Measurements from ENCODE around the gene PSMA6. TPM values are rescaled to one million over a fixed set of nuclear protein-coding genes. Genes with fewer than 3 reads are reported as not detected.

Gene PSMA6
- total RNA-seq (2016; rRNA removed; fragmentation: Illumina TruSeq; extraction: Trizol), result 1,109 and 1,579 TPM in 2 replicates
- 1,013 and 1,135 TPM in 2 replicates for total RNA-seq (2016; cell fraction: cytosol; rRNA removed; fragmentation: Illumina TruSeq; extraction: Trizol; ENCODE audit: low read depth)
- 1,109 and 1,642 TPM in 2 replicates for total RNA-seq (2016; cell fraction: insoluble cytoplasmic fraction; rRNA removed; fragmentation: Illumina TruSeq; extraction: Trizol)
- 682 and 685 TPM in 2 replicates for total RNA-seq (2016; cell fraction: membrane; rRNA removed; fragmentation: Illumina TruSeq; extraction: Trizol)
- 388 and 421 TPM in 2 replicates for total RNA-seq (2016; cell fraction: nucleus; rRNA removed; fragmentation: Illumina TruSeq; extraction: Trizol)
- polyA plus RNA-seq (2011; rRNA removed), result 399 and 525 TPM in 2 replicates
- 367 and 461 TPM in 2 replicates for polyA plus RNA-seq (2011; cell fraction: cytosol; rRNA removed)
- polyA plus RNA-seq (2011; cell fraction: nucleus; rRNA removed), result 108 and 120 TPM in 2 replicates
- 473 and 515 TPM in 2 replicates for polyA plus RNA-seq (2012)
- 709 and 762 TPM in 2 replicates for polyA plus RNA-seq (2016; cell fraction: cytosol; fragmentation: Illumina TruSeq; extraction: Trizol; ENCODE audit: low read depth)
- polyA plus RNA-seq (2016; cell fraction: insoluble cytoplasmic fraction; fragmentation: Illumina TruSeq; extraction: Trizol; ENCODE audit: low read depth), result 1,270 and 1,369 TPM in 2 replicates
- 468 and 473 TPM in 2 replicates for polyA plus RNA-seq (2016; cell fraction: membrane; fragmentation: Illumina TruSeq; extraction: Trizol; ENCODE audit: low read depth)
- polyA plus RNA-seq (2016; cell fraction: nucleus; fragmentation: Illumina TruSeq; extraction: Trizol; ENCODE audit: insufficient read depth, low read depth), result 530 and 538 TPM in 2 replicates
- polyA minus RNA-seq (2011; rRNA and poly(A)+ RNA removed; ENCODE audit: low replicate concordance), result 141 and 189 TPM in 2 replicates
- polyA minus RNA-seq (2011; cell fraction: cytosol; rRNA and poly(A)+ RNA removed), result 181 and 205 TPM in 2 replicates
- polyA minus RNA-seq (2011; cell fraction: nucleus; rRNA and poly(A)+ RNA removed), result 139 and 166 TPM in 2 replicates
- Bru-seq, nascent RNA, result percentile 99 among the genes with signal in this experiment
- BruChase-seq, experiment 1, labeled RNA remaining after a 6-hour chase, result percentile 100 among the genes with signal in this experiment
- BruChase-seq, experiment 2, labeled RNA remaining after a 2-hour chase, result percentile 99 among the genes with signal in this experiment
- long read RNA-seq, experiment 1, transcript PSMA6-215 (6 exons, 978 nt), result minor isoform, 11 of 946 reads
- long read RNA-seq, experiment 1, transcript PSMA6-201 (7 exons, 1,029 nt), result major isoform, 903 of 946 reads
- long read RNA-seq, experiment 1, partial matches to known transcripts, result 10 of 946 reads
- long read RNA-seq, experiment 1, other reads (novel, unspliced or antisense), result 20 of 946 reads
- long read RNA-seq, experiment 2, full-length matches to known transcripts, result 940 of 1,147 reads
- long read RNA-seq, experiment 2, partial matches to known transcripts, result 113 of 1,147 reads
- long read RNA-seq, experiment 2, other reads (novel, unspliced or antisense), result 94 of 1,147 reads

- Histone ChIP-seq H3K36me3 (replicated peaks in 1 of 2; ENCODE audit: control insufficient read depth in 1 of 2, insufficient read depth in 2 of 2, low read length in 2 of 2) (peaks cover 3 to 10% of the 10 kb centered on the region in 2 experiments; a peak in 3 of 5 replicates), H3K79me2 (ENCODE audit: insufficient read depth, low read length) (peaks cover 51% of the 10 kb centered on the region), H3K4me3 (replicated peaks in 1 of 3; ENCODE audit: insufficient read depth in 1 of 3, low read depth in 2 of 3, low read length in 3 of 3) (peak within 1 kb of the TSS; percentile 78 to 90 (median 86)), H3K4me1 (ENCODE audit: insufficient read depth, low read length) (peaks cover 54% of the 10 kb centered on the region), H3K27ac (ENCODE audit: extremely low read length, insufficient read depth, low read length) (peak within 1 kb of the TSS; percentile 96), H3K9me3 (ENCODE audit: low read length) (no peaks in the 10 kb centered on the region), H2AFZ (ENCODE audit: low read length) (peak within 1 kb of the TSS; percentile 62), H3K4me2 (ENCODE audit: low read depth, low read length) (peak within 1 kb of the TSS; percentile 95), H3K9ac (ENCODE audit: insufficient read depth, low read depth, low read length) (peak within 1 kb of the TSS; percentile 97), H4K20me1 (ENCODE audit: insufficient read depth, low read length) (peaks cover 31% of the 10 kb centered on the region), H3K27me3 (ENCODE audit: control insufficient read depth in 1 of 2, insufficient read depth in 2 of 2, low read length in 2 of 2) (no peaks in the 10 kb centered on the region; a peak in 2 of 5 replicates)
- ChIA-PET CTCF (ENCODE audit: low intra/inter-chr PET ratio, low total read pairs) (interaction anchor here (1.5 kb wide), 1 partner anchor 113 kb away, joined by 3 read pairs; the partner anchor contains the start of gene NFKBIA), POLR2A (interaction anchor here (0.5 to 3.7 kb wide), 68 partner anchors 9 to 578 kb away, joined by 3 to 287 read pairs (median 6); partner anchors contain the start of genes BAZ1A, CFL2, FAM177A1 and NFKBIA)
- no TSS peak for BruUV-seq (replicated peaks)
- in situ Hi-C loops (cut with HindIII; ENCODE audit: extremely low pct_ligation_motif_present, low pct_unique_long_range_greater_than_20kb), result no loop called here
- under 1% methylated on average over 39 of the region's 40 CpGs for WGBS (ENCODE audit: low lambda C conversion rate)
- peak; percentile 92 for ATAC-seq
- FAIRE-seq, result peak; percentile 97
- intact Hi-C loops (cut with micrococcal nuclease; ENCODE audit: unreplicated experiment), result loop anchor here (1.0 to 10.0 kb wide), 10 partner anchors 41 to 513 kb away; partner anchors contain the start of genes FAM177A1, NFKBIA, PRORP and RALGAPA1
- peak; percentile 100 for DNase-seq (ENCODE audit: low spot score)
- 0 out of 2 replicates have a peak, but pooled peaks have one; percentile 6 for TF ChIP-seq ZNF431 (CRISPR knock-in tag; IDR thresholded peaks at IDR 0.05; ENCODE audit: borderline replicate concordance, low read depth)
- TF ChIP-seq ZNF704 (CRISPR knock-in tag; IDR thresholded peaks at IDR 0.05; ENCODE audit: borderline replicate concordance), result peak; percentile 98
- 0 out of 2 replicates have a peak, but pooled peaks have one; percentile 78 for TF ChIP-seq TOE1 (CRISPR knock-in tag; IDR thresholded peaks at IDR 0.05)
- TF ChIP-seq ZMYM3 (CRISPR knock-in tag; IDR thresholded peaks at IDR 0.05), result peak; percentile 73
- no peak; the same call in 1 of the 2 replicates for TF ChIP-seq HMG20A (CRISPR knock-in tag; IDR thresholded peaks at IDR 0.05; ENCODE audit: borderline replicate concordance)
- TF ChIP-seq FOXJ3 (CRISPR knock-in tag; IDR thresholded peaks at IDR 0.05; ENCODE audit: borderline replicate concordance), result peak; percentile 88; the same call in 1 of the 2 replicates
- TF ChIP-seq GFI1 (CRISPR knock-in tag; IDR thresholded peaks at IDR 0.05; ENCODE audit: borderline replicate concordance), result peak; percentile 75; the same call in 1 of the 2 replicates
- no peak for TF ChIP-seq CCDC6 (CRISPR knock-in tag; IDR thresholded peaks at IDR 0.05)
- peak; percentile 50; the same call in 1 of the 2 replicates for TF ChIP-seq MIXL1 (CRISPR knock-in tag; IDR thresholded peaks at IDR 0.05)
- 0 out of 2 replicates have a peak, but pooled peaks have one; percentile 53 for TF ChIP-seq SMAD9 (CRISPR knock-in tag; IDR thresholded peaks at IDR 0.05)
- TF ChIP-seq AHR (CRISPR knock-in tag; IDR thresholded peaks at IDR 0.05), result peak; percentile 98; the same call in 1 of the 2 replicates
- TF ChIP-seq REXO4 (CRISPR knock-in tag; IDR thresholded peaks at IDR 0.05; ENCODE audit: borderline replicate concordance), result no peak
- peak; percentile 100 for TF ChIP-seq NR2C2 (CRISPR knock-in tag; IDR thresholded peaks at IDR 0.05; ENCODE audit: borderline replicate concordance)
- TF ChIP-seq NFIC (IDR thresholded peaks at IDR 0.05; ENCODE audit: low read length), result 0 out of 2 replicates have a peak, but pooled peaks have one; percentile 69
These were observed at the start of gene PSMA6 for GRCh38 chr14:35292051-35292769. PSMA6 (plus strand) TSS chr14:35292382; CDS start chr14:35292477, 95 bp downstream.
